ENCODE data around the gene TCL1B.
"Not testable (repeated sequence)": the region's sequence is repeated elsewhere in the genome, so short reads cannot be mapped to it uniquely, and the experiment has no call there.

TCL1B gene

GRCh38 chr14:95703341-95703740, 17.1 kb downstream of the TCL1B start:
- DNase-seq (ENCODE audit: low spot score) = no peak

GRCh38 chr14:95703805-95704204, 17.6 kb downstream of the TCL1B start:
- no peak for DNase-seq (ENCODE audit: low spot score)

GRCh38 chr14:95705518-95705917, 19.3 kb downstream of the TCL1B start:
- DNase-seq (ENCODE audit: low spot score) = no peak

GRCh38 chr14:95707327-95707726, 21.1 kb downstream of the TCL1B start:
- DNase-seq (ENCODE audit: low spot score) = no peak

GRCh38 chr14:95710106-95710505, 23.9 kb downstream of the TCL1B start:
- DNase-seq (ENCODE audit: low spot score) = no peak

- DNase-seq (ENCODE audit: low spot score) = no peak
These were observed 25.4 kb downstream of the TCL1B start for GRCh38 chr14:95711476-95712176.

GRCh38 chr14:95712398-95712797, 26.2 kb downstream of the TCL1B start:
- no peak for DNase-seq (ENCODE audit: low spot score)

- DNase-seq (ENCODE audit: low spot score) = no peak
These were observed 27.6 kb downstream of the TCL1B start, which contains the start of gene TCL1A for GRCh38 chr14:95713596-95714371. Gene TCL1A, minus strand, starts transcription at chr14:95714125. Its CDS starts 59 bp downstream, at chr14:95714066.

GRCh38 chr14:95722525-95723190, 36.4 kb downstream of the TCL1B start:
- no peak for DNase-seq (ENCODE audit: low spot score)

GRCh38 chr14:95725685-95726336, 39.6 kb downstream of the TCL1B start:
- no peak for DNase-seq (ENCODE audit: low spot score)

- DNase-seq (ENCODE audit: low spot score) = no peak
These were observed 41.0 kb downstream of the TCL1B start for GRCh38 chr14:95727056-95727700.

GRCh38 chr14:95729402-95730028, 43.3 kb downstream of the TCL1B start:
- not testable (repeated sequence) for DNase-seq (ENCODE audit: low spot score)

GRCh38 chr14:95730126-95730525, 43.9 kb downstream of the TCL1B start:
- no peak for DNase-seq (ENCODE audit: low spot score)

- no peak for DNase-seq (ENCODE audit: low spot score)
These were observed 47.0 kb downstream of the TCL1B start for GRCh38 chr14:95733212-95733611.

GRCh38 chr14:95739356-95739755, 53.1 kb downstream of the TCL1B start:
- DNase-seq (ENCODE audit: low spot score) = no peak

- no peak for DNase-seq (ENCODE audit: low spot score)
These were observed 54.8 kb downstream of the TCL1B start for GRCh38 chr14:95741038-95741490.

- DNase-seq (ENCODE audit: low spot score) = no peak
These were observed 55.6 kb downstream of the TCL1B start for GRCh38 chr14:95741781-95742180.

Measured in globus pallidus (tissue), 1 donor.